HG03108 (cell line): ENCODE data around the gene ARAP1.
A peak's percentile ranks its signal among the peaks of the same experiment; 100 is the strongest.

ENCODE experiments used
- ATAC-seq: cut with Tn5 transposase; IDR thresholded peaks from one replicate; pipeline ENCODE4 v1.9.1; 2021; ENCODE audit warnings: moderate library complexity; ENCODE audit not compliant: unreplicated experiment

The ARAP1 gene

DNA sequence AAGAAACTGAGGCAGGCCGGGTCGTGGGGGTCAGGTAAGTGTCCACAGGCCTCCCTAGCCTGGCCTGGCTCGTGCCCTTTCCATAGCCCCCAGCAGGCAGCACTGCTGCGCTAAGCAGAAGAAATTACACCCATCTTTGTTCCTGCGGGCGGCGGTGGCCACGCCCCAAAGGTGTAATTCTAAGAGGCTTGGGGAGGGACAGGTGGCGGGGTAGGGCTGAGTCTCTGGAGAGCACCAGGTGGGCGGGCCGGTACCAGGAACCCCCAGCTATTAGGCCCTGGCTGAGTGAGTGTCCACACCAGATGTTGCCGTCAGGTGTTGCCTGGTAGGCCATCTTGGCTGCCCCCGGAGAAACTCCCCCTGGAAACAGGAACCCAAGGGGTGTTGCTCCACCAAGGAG lies 12.3 kb upstream of the ARAP1 start:
- ATAC-seq, result no peak

DNA sequence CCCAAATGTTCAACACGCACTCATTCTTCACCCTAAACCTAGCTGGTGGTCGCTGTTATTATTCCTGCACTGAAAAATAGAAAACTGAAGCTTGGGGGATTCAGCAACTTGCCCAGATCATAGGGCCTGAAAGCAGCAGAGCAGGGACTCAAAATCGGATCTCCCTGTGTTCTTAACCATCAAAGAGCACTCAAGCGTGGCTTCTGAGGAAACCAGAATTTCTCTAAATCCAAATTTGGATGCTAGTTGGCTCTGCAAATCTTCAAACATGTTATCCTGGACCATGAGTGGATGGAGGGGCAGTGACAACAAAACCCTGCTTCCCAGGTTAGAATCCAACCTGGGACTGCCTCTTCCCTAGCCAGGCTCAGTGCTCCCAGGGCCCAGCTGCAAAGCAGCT lies 11.6 kb upstream of the ARAP1 start:
- no peak for ATAC-seq

DNA sequence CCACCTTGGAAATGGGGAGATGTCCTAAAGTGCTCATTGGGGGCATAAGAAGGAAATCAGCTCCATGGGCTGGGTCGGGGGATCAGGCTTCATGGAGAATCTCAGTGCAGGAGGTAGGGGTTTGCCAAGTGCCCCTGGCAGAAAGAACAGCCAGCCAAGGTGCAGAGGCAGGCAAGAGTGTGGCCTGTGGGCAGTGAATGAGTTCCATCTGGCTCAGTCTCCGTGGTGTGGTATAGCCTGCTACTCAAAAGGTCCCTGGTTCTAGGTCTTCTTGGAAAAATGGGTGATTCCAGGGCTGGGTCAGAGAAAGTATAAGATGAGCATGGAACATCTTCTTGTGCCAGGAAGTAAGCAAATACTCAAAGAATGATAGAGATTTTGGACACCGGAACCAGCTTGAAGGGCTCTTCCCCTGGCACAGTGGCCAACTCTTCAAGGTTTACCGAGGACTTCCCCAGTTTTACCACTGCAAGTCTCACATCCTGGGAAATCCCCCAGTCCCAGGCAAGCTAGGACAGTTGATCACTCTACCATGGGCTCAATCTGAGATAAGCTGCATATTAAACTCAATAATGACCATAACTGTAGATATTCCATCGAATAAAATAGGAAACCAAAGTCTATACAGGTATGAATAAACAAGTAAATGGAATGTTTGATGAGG lies 10.6 kb upstream of the ARAP1 start:
- ATAC-seq, result peak; percentile 68

DNA sequence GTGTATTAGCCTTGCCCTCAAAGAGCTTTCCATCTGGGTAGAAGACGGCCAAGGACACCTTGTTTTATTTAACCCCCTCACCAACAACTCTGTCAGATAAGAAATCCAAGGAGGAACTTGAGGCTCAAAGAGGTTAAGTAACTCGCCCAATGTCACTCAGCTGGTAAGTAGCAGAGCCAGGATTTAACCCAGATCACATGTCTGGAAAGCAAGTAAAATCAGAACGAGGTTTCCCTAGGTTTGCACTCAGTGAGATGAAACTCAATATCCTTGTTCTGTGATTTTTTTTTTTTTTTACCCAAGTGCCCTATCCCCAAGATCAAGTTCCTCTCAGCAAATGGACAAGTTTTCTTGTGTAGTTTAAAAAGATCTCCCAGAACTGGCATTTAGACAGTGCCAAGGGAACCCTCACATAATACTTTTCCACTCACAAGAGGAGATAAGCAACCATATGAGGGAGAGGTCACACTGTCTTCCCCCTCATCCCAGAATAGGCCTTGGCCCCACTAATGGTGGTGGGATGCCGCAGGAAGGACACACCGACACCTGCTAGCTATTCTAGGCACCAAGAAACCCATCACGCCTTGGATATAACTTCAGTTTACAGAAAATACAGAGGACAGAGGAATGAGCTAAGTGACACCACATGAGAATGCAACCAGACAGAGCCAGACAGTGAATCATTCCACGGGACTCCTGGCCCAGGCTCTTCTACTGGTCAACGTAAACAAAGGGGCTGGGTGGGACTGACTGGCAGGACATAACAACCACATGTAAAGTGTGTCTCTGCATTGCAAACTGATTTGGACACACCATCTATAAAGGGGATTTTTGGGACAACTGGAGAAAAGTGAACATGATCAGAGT lies 8.6 kb upstream of the ARAP1 start:
- ATAC-seq, result no peak

DNA sequence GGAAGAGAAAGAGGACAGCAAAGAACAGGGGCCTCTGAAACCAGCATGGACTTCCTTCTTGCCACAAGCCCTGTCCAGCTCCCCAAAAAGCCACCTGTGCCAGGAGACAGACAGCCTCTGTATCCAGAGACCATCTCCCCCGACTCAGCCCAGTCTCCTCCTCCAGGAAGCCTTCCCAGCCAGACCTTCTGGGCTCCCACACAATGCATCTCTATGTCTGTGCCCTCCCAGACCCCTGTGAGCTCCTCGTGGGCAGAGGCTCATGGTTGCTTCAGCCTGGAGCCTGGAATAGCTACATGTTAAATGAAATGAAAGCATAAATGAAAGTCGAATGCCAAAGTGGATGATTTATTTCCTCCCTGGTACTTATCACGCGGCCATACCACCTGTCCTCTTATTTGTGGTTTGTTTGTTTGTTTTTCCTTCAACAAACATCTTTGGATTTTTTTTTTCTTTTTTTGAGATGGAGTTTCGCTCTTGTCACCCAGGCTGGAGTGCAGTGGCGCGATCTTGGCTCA lies 7.3 kb upstream of the ARAP1 start:
- ATAC-seq, result no peak

DNA sequence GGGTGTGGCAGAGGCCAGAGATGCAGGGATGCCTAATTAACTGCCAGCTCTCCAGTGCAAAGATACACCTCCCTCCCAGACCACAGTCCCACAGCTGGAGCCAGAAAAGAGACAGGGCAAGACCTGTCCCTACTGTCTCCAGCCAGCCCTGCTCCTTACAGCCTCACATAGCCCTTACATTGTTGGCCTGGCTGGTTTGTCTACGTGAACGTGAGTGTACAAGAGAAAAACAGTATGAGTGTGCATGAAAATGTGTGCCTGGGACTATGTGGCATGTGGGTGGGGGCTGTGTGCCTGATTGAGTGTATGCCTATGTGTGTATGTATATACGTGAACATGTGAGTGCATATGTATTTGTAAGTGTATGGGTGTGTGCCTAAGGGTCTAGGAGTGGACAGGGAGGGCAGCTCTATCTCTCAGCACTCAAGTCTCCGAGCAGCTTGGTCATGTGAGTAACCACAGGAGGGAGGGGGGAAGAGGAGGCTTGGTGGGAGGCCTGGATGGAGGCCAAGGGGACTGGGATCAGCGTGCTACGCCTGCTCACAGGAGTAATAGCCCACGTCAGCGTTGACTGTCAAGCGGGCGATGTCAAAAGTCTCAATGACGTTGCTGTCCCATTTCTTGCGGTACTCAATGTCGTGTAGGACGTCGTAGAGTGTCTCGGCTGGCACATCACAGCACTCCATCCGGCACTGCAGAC lies 6.6 kb upstream of the ARAP1 start:
- ATAC-seq, result no peak

DNA sequence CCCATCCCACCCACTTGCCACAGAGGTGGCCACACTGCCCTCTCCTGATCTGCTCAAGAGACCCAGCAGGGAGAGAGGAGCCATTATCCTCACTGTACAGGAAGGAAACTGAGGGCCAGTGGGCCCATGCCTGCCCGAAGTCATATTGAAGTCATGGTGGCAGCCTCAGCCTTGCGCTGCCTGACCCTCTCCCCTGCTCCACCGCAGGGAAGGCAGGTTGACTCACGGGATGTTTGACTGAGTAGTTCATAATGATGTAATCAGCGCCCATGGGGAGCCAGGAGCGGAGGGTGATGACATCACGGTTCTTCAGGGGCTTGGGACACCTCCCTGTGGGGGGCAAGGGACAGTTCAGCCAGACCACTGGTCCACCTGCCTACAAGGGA lies 6.1 kb upstream of the ARAP1 start:
- no peak for ATAC-seq

DNA sequence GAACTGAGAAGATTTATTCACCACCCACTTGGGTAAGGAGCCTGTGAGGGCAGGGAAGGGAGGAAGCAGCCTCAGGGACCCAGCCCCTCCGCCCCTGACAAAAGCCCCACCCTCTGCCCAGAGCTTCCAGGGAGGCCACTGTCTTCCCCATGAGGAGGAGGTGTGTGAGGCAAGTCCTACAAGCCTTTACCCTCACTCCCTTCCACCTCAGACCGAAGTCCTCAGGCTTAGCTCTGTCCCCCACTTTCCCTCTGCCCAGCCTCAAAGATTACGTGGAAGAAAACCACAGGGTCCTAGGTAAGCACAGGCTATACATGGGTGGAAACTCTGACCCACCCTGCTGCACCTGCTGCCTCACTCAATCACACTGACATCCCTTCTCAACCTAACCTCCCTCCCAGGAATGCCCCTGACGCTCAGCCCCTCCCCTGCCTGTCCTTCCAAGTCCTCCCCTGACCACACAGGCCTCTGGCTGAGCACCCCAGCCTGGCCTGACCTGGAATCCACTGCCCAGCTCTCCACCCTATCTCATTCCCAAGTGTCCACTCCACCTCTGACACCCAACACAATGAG lies 3.6 kb upstream of the ARAP1 start:
- no peak for ATAC-seq

DNA sequence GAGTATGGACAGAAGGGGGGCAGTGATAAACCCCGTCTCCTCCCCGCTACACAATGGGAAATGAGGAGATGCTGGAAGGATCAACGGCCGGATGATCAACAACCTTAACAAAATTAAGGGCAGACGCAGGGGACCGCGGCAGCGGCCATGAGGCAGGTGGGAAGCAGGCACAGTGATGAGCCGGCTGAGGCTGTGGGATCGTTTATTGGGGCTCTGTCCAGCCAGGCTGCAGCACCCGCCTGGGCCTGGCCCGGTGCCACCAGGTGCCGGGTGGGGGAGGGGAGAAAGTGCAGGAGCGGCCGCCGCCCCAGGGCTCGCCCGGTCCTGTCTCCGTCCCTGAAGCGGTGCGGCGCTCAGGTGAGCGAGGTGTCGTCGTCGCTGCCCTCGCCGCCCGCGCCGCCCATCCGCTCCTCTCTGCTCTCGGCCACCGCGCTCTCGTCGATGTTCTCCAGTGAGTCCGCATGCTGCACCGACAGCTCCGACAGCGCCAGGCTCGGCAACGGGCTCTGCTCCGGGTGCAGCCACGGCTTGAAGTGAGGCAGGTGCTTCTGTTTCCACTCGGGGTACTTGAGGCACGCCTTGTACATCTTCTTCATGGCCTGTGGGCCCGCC lies 2.4 kb upstream of the ARAP1 start:
- no peak for ATAC-seq

DNA sequence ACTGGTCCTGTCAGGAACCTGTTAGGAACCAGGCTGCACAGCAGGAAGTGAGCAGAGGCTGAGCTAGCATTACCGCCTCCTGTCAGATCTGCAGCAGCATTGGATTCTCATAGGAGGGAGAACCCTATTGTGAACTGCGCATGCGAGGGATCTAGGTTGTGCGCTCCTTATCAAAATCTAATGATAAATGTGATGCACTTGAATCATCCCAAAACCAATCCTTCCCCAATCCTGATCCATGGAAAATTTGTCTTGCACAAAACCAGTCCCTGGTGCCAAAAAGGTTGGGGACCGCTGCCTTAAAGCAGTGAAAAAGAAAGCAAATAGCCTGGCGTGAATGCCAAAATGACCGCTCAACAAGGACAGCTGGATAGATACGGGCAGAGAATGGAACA lies 1.9 kb upstream of the ARAP1 start:
- no peak for ATAC-seq

DNA sequence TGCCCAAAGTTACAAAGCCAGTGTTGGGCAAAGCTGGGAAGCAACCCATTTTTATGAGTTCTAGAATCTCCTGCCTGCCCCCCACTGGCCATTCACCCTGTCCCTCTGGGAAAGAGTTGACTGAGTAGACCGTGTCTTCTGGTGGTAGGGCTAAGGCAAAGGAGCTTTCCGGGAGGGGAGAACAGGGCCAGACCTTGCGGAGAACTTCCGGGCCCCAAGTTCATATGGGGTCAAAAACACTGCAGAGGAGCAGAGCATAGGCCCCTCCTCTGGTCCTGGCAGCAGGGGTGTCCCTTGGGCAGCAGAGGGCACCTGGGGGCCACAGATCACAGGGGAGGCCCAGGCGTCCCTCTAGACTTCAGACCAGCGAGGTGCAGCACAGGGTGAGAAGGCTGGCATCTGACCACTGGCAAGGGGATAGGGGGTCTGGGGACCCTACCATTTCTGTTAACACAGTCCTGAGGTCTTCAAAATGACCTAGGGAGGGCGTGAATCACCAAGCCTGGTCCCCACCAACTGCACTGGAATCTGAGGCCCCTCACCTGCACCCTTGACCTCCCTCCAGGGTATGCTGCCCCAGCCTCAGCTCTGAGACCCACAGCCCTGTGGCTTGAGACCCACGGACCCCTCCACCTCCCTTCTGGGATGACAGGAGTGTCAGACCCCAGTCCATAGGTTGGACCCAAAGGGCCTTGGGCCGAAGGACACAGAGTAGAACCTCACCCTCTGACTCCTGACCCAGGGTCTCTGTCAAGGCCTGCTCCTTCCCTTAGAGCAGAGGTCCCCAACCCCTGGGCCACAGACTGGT lies 1.3 kb upstream of the ARAP1 start:
- no peak for ATAC-seq

DNA sequence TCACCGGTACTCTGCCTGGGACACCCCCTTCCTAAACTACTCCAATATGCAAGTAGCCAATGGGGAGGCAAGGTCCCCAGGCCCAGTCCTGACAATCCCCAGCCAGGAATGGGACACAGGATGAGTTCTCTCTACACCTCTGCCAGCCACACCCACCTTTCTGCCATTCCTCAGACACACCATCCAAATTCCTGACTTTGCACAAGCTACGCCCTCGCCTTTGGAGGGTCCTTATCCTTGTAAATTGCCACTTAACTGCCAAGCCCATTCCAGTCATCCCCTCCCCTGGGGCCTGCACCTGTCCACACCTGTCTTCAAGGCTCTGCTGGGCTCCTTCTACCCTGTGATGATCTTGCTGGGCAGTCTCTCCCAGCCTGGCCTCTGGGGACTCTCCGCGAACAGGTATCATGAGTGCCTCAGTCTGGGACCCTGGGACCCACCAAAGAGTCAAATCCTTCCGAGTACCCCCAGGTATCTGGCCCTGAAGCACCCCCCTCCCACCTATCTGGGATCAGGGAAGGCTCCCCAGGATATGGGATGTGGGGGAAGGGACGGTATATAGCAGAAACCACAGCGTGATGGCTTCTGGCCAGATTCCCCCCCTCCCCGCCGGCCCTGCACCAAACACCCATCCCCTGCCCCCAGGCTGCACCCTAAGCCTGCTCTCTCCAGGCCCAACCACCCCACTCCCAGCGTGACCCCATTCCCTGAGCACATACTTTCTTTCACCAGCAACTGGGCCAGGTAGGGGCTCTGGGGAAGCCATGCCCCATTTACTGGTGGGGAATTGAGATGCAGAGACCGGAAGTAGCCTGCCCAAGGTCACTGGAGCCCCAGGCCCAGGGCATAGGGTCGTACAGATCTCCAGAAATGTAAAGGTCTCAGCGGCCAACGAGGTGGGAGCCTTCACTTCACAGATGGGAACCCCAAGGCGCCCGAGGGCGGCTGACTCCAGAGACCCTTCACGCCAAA lies 806 bp downstream of the ARAP1 start:
- ATAC-seq, result no peak

DNA sequence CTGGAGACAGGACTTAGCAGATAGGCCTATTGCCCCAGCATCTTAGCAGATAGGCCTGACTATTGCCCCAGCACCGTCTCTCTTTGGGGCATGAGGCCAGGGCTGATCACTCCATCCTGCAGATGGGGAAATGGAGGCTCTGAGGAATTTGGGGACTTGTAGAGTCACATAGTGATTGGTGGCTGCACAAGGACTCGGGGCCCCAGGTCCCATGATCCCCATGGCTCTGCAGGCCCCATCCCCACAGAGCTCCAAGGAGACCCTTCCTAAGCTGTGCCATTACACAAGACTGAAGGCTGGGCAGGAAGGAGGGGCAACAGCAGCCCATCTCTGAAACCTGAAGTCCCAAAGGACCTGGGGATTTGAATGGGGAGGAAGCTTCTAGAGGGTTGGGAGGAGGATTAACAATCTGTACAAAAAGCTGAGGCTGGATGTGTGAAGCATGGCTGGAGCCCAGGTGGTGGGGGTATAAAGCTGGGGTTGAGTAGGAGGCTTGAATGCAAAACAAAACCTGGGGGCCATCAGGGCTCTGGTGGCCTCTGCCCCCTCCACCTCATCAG lies 1.6 kb downstream of the ARAP1 start:
- no peak for ATAC-seq

DNA sequence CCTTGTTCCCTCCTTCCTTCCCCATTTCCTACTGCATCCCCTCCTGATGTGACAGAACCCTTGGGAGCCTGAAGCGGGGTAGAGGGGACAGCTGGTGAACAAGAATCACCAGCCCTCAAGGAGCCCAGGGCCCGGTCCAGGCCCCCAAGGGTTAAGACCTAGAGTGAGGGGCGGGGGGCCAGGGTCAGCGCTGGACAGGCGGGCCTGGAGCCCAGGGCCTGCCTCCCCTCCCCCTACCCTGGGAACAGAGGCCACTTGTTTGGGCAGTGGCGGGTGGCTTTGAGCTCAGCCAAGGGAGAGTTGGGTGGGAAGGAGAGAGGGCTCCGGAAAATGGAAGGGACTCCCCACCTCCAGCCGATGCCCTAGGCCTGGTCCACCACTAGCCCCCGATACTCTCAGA lies 2.1 kb downstream of the ARAP1 start:
- ATAC-seq, result no peak

DNA sequence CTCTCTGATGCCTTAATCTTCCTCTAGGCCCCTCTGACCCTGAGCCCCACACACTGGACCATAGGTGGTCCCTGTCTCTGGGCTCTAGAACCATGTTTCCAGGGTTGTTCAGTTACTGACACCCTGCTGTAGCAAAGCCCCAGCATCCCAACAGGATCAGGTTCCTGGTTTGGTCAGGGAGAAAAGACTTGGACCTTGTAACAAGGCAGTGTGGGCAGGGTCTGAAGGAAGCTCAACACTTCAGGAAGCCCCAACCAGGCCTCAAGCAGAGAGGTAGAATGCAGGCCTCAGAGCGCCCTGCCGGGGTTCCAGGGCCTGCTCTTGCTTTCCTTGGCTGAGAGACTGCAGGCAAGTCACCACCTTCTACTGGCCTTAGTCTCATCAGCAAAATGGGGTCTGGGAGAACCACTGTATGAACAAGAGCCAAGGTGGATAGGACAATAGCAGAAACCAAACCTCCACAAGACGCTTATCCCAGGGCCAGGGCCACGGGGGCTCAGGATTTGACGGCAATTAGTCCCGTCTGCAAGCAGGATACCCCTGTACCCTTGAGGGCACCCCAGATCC lies 4.8 kb downstream of the ARAP1 start:
- no peak for ATAC-seq

DNA sequence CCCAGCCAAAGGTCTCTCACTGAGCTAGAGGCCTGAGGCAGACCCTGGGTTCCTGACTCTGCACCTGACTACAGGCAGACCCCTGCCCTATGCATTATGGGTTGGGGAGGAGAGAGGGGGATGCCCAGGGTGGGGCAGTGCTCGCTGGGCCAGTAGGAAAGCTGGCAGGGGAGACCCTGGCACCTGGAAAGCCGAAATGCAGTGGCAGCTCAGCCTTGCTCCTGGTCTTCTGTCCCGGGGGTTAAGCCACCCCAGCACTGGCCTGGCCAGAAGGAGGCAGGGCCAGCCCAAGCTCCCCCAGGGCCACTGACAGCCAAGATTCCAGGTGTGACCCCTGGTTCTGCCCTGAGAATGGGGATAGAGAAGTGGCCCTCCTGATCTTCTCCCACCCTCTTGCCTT lies 5.4 kb downstream of the ARAP1 start:
- ATAC-seq, result no peak

DNA sequence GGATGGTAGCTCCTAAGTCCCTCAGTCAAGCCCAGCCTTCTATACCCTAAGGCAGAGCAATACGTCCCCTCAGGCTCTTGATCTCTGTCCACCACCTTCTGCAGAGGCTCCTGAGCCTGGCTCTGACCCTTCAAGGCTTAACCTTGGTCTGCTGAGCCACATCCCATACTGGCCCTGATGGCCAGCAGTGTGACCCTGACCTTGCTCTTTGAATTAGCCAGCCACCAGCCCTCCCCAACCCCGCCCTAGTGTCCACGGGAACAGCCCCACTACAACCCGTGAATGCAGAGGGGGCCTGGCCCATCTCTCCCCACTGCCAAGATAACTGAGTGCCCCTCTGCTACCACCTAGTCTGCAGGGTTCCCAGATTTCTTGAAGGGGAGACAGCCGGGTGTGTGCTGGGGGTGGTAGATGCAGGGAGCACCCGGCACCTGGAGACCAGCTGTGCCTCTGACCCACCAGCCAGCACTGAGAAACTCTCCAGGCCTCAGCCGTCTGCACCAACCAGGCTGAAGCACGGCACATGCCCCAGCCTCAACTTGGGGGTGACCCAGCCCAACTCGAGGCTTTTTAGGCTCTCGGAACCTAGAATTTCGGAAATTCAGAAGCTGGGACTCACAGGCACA lies 6.2 kb downstream of the ARAP1 start:
- ATAC-seq, result no peak

DNA sequence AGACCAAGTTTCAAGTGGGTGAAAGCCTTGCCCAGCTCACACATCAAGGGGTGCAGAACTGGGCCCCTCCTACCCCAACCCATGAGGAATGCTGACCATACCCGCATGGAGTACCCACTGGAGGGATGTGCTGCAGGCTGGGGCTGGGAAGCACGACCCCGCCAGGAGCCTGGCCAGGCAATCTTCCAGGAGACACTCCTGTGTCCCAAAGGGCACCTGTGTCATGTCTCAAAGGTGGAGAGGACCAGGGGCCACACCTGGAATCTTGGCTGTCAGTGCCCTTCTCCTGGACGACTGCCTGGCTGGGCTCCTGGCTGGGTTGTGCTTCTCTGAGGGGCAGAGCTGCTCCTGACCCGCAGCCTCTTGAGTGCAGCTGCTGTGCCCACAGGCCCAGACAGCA lies 6.7 kb downstream of the ARAP1 start:
- ATAC-seq, result no peak
